Metanephros (tissue), 1 donor: ENCODE data around the gene ZCCHC9. TPM values are rescaled to one million over a fixed set of nuclear protein-coding genes. Genes with fewer than 3 reads are reported as not detected.

ENCODE experiments used
- total RNA-seq: library from RNA; depleted of rRNA; stranded (reverse); fragments of >200 nt; gene quantifications from one replicate; pipeline ENCODE4 v1.2.3, GENCODE V29; 2014

Gene ZCCHC9, protein sequence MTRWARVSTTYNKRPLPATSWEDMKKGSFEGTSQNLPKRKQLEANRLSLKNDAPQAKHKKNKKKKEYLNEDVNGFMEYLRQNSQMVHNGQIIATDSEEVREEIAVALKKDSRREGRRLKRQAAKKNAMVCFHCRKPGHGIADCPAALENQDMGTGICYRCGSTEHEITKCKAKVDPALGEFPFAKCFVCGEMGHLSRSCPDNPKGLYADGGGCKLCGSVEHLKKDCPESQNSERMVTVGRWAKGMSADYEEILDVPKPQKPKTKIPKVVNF
- total RNA-seq, result 16.8 TPM

DNA sequence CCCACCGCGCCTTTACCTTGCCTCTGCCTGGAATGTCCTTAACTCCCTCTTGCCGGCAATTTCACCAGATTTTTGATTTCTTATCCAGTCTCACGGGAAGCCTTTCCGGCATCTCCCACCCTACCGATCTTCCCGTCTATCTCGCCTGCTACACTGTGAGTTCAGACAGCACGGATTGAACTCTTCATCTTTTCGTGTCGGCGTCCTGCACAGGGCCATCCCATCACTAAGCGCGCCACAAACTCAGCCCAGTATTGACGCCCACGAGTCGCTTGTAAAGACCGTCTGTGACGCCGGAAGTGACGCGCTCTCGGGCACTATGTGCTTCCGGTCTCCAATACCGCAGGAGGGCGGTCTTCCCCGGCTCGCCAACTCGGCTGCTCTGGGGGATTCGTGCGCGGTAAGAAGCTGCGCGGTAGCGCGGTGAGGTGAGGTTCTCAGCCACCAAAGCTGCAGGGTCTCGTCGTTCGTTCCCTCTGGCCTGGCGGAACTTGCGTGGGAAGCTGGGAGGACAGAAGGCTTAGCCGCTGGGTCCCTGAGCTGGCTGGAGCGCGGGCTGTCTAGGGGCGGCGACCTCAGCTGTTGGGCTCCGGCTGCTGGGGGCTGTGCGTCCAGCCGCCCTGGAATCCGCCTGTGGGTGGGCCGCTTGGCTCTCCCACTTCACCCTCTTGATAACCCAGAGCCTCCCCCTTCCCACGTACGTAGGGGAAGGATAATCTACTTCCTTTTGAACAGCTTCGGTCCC, at the start of gene ZCCHC9:
Gene ZCCHC9 (plus strand): TSS at position 317 of the 745 bp plus-strand sequence. CDS start 3,171 bp downstream, outside the sequence.

Other genes starting within 250 kb of the ZCCHC9 start
- gene CKMT2, start 68.3 kb upstream of the ZCCHC9 start, total RNA-seq, result 62.2 TPM
- 1.3 TPM for gene ACOT12, start 92.5 kb downstream of the ZCCHC9 start, total RNA-seq